Left cardiac atrium (tissue), 4 donors: ENCODE results near the gene CACNA2D3. TPM values are rescaled to one million over a fixed set of nuclear protein-coding genes. Genes with fewer than 3 reads are reported as not detected.

Experiments used
- ATAC-seq, 2 donors: fragments of 200-7000 bp; cut with Tn5 transposase; one replicate each; pipeline ENCODE4 v1.9.1; 2020; ENCODE audit warnings: mild to moderate bottlenecking in 2 of 2, moderate library complexity in 2 of 2
- DNase-seq: peaks from one replicate; pipeline ENCODE4 v3.0.0-alpha.2; 2020
- intact Hi-C, 2 donors: fragments of 100-400 bp; cut with DNase I; formaldehyde crosslinking; loops; one replicate each; pipeline versions ENCODE4 v1.14.1 to v1.15.1; 2022 to 2023
- total RNA-seq, 2 donors: library from RNA; stranded (reverse); fragmentation: NEBNext Ultra II Directional; extraction: Animal tissue kit (Norgen Biotek cat#: 25700); gene quantifications; one replicate each; pipeline ENCODE4 v1.2.1, GENCODE V29; 2021
- donor health status: DM: no; HTN: yes; CAD: no.
- donor health status: DM: no; HTN: yes; CAD: no; lungs with severe emphysema.
- donor health status: DM: yes; HTN: yes; CAD: no.
- donor health status: Dilated cardiomyopathy.

The CACNA2D3 gene
- total RNA-seq, 2 donors from 2014 or later = 17.3 to 24.2 TPM

DNA sequence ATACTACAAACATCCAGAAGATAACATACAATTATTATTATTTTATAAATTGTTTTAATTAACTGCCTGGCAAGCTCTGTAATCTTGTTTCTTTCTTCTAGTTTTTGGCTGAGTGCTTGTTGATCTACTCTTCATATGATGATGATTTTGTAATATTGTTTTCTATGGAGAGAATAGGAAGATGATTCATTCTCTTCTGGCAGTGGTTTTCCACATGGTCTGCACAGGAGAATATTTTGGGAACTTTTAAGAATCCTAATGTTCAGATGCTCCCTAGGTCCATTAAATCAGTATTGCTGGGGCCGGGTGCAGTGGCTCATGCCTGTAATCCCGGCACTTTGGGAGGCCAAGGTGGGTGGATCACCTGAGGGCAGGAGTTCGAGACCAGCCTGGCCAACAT, 37.6 kb downstream of the CACNA2D3 start:
- DNase-seq (no peak), ATAC-seq (peak in 1 of 2 donors; percentile 61)
- intact Hi-C loops = no loop called here

DNA sequence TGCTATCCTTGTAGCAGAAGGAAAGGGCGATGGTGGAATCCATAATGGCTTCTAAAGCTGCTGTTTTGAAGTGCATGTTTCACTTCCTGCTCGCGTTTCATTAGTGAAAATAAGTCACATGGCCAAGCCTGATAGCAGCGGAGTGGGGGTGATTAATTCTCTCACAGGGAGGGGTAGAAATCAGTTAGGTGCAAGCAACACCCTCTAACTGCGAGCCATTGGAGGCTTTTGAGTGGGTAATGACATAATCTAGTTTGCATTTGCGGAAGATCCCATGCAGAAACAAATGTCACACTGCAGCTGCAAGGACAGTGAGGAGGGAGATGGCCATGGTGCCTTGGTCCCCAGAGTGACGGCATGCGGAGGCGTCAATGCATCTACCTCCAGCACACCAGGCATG, 41.1 kb downstream of the CACNA2D3 start:
- intact Hi-C loops = no loop called here
- DNase-seq (no peak), ATAC-seq (no peak)

DNA sequence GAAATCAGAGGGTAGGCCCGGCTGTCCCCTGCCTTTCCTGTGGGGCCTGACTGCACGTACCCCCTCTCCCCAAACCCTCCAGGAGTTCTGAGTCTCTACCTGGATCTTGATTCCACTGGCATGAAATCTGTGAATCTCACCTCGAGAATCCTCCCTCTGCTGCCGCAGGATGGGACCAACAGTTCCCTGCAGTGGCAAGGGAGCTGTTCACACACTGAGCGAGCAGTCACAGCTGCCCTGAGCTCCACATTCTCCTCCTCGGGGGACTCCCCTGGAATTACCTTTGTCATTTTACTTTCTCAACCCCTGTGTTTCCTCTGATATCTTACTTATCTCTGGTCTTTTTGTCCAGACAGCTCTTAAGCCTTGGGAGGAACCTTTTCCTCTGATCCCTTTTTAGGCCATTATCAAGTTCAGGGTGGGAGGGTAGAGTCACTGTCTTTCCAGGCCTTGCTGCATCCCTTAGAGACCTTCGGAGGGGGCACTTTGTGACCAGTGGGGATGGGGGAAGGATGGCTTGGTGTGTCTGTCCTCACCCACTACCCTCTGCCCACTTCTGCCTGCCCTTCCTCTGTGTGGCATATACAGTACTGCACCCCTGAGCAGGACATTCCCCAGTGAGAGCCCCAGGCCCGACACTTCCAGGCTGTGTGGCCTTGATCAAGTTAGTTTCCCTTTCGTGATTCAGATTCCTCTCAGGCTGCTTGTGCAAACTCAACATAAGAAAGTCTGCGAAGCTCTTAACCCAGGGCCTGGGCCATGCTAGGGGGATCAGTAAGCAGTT, 42.0 kb downstream of the CACNA2D3 start:
- no peak for ATAC-seq
- intact Hi-C loops = no loop called here
- DNase-seq = no peak

DNA sequence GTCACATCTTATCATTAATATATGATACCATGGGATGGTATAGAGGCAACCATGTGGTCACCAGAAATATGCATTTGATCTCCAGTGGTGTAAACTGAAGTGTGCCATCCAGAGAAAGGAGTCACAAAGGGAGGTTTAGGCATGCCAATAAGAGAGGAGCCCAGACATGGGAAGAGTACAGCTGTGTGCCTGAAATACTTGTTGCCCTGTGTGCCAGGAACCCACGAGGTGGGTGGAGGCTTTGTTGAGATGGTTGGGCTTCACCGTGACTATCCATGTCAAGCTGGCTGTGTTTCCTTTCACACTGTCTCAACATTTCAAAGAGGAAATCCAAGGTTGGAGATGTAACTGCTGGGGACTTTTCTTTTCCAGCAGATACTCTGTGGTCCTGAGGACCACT, 43.5 kb downstream of the CACNA2D3 start:
- intact Hi-C loops = no loop called here
- DNase-seq = no peak
- ATAC-seq = no peak

DNA sequence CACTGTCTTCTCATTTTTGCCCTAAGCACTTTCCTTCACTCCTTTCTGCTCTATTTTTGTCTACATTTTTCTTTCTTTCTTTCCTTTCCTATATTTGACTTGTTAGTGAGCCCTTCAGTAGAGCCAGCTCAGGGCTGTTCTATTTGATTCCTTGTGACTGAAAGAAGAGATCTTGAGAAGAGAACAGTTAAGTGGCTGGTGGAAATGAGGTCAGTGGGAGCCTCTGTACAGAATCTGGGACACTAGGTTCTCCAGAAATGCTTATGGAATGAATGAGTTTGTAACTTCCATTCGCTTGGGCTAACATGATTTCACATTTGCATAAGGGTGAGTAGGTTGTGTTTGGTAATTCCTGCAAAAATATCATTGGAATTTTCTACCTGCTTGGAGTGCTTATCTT, 45.6 kb downstream of the CACNA2D3 start:
- intact Hi-C loops = no loop called here
- DNase-seq = no peak
- no peak for ATAC-seq

DNA sequence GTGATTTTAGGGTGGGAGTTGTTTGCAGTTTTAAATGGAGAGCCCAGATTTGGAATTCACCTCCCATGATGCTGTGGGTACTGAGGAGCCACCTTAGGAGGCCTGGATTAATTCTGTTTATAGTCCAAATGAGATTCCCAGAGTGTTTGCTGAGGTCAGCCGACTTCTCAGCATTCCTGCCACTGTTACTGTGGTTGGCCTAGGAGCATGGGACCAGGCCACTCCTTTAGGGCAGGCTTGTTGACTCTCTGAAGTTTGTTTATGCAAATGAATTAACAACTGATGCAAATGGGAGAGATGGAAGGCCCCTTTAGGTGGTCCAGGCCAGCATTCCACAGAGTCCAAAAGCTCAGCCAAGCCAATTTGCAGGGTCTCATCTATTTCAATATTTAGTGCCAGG, 46.1 kb downstream of the CACNA2D3 start:
- DNase-seq (no peak), ATAC-seq (no peak)
- intact Hi-C loops = no loop called here

DNA sequence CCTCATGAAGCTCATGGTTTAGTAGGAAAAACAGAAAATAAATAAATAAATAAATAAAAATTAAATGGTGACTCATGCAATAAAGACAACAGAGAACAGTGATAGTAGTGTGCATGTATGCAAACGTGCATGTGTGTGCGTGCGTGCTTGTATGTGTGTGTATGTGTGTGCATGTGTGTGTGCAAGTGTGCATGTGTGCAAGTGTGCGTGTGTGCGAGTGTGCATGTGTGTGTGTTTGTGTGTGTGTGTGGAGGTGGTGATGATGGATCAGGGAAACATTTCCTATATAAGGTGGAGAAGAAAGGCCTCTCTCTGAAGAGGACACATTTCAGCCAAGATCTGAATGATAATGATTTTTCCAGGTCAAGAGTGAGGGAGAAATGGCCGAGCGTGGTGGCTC, 47.2 kb downstream of the CACNA2D3 start:
- DNase-seq = no peak
- intact Hi-C loops = no loop called here

DNA sequence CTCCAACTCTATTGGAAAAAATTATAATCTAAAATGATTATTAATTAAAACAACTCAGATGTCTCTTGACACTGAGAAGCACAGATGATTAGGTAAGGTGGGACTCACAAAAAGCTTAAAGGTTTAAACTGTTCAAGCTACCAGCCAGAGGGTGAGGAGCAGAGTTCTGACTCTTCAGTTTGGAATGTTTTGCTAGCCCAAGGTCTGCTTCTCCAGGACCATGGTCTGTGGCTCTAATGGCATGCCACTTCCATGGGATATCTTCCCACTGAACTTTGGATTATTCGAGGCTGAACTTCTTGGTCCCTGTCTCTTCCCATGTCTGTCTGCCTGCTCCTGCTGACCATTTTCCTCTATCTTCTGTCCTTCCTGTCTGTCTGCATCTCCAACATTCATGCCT, 49.2 kb downstream of the CACNA2D3 start:
- no peak for DNase-seq
- no peak for ATAC-seq
- intact Hi-C loops = no loop called here

More for the DNA sequence above, 47.2 kb downstream of the CACNA2D3 start:
- ATAC-seq = no peak

DNA sequence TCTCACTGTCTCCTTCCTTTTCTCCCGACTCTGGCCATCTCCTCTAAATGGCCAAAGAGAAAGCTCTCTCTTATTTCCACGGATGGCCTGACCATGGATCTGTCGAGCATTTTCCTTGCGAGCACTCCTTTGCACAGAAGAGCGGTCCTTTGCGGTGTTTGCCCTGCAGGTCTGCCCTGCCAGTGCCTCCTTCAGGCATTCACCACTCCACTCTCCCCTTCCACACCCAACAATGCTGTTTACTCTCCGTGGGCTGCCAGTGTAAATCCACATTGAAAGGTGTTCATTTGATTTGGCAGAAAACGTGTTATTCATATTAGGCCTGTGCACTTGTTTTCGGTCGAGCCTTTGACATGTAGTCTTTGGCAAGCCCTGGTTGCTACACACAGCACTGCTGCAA, 49.6 kb downstream of the CACNA2D3 start:
- intact Hi-C loops = no loop called here
- ATAC-seq = no peak
- DNase-seq = no peak

DNA sequence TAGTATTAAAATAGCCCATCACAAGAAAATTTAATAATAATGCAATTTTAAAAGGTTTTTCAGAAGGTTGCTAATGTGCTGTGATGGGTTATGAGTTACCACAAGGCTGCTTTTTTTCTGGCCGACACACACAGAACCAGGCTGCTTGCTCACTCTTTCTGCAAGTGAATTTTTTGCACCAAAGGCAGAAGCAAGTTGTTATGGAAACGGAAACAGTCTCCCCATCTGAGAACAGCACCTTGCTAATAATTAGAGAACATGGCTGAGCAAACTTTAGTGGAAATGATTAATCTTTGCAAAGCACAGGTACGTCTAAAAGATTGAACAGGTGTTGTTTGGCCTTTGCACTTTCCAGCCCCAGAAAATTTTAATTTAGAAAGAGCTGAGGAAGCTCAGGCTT, 51.0 kb downstream of the CACNA2D3 start:
- no peak for ATAC-seq
- no peak for DNase-seq
- intact Hi-C loops = no loop called here

DNA sequence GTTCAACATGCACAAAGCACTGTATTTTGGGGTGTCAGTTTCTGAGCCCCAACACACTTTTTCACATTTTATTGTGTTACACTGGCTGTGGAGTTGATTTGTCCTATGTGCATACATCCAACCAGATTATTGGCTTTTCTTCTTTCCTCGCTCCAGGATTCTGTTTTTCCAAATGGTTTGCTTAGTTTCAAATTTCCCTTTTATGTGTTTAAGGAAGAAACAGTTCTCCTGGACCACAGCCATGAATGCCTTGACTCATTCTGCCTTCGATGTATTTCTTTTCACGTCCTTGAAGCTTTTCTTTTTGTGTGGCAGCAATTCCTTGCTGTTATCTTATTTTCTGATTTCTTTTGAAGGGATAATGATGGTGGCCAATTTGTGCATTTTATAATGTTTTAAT, 53.8 kb downstream of the CACNA2D3 start:
- DNase-seq (no peak), ATAC-seq (no peak)
- intact Hi-C loops = no loop called here

DNA sequence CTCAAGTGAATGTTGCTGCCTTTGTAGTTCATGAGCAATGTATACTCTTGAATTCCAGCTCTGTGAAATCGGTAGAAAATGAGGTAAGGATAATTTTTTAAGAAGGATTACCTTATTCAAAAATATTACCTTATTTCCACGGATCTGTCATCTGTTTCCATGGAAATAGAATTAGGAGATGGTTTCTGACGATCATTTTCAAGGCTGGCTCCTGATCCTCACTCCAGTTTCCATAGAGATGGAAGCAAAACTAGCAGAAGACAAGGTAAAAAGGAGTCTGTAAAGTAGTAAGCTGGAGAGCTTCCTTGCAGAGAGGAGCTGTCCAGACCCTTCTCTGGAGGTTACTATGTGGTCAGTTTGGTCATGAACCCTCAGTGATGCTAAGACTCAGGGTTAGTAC, 55.5 kb downstream of the CACNA2D3 start:
- intact Hi-C loops = no loop called here
- no peak for ATAC-seq
- DNase-seq = no peak

DNA sequence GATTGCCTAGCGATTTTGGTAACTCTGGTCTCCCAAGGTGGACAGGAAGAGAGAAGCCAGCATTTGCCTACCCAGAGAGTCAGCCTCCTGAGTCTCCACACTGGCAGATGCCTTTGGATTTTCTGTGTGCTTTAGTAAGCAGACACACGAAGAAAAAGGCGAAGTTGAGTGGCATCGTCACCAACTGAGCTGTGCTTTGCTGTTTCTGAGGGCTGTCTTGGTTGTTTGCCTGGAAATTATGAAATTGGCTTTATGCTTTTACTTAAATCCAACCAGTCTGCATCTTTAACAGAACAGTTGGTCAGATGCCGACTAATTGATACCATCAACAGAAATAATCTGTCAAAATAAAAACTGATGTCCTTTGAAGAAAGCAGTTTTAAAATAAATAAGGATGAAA, 56.0 kb downstream of the CACNA2D3 start:
- no peak for DNase-seq
- intact Hi-C loops = no loop called here
- ATAC-seq = no peak

DNA sequence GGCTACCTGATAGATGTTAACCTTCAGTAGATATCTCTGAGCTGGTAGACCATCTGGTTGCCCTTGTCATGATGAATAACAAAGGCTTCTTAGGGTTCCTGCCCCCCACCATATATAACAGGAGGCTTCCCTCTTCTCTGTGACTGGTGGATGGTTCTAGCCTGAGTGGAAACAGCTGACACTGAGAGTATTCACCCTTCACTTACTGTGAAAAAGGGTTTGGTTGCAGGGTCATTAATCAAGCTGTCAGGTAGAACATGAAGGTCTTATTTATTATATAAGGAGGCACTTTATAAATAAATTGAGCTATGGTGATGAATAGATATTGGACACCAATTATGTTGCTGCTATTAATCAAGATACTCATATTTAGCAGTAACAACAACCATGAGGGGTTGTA, 58.6 kb downstream of the CACNA2D3 start:
- intact Hi-C loops = no loop called here
- DNase-seq (no peak), ATAC-seq (no peak)

DNA sequence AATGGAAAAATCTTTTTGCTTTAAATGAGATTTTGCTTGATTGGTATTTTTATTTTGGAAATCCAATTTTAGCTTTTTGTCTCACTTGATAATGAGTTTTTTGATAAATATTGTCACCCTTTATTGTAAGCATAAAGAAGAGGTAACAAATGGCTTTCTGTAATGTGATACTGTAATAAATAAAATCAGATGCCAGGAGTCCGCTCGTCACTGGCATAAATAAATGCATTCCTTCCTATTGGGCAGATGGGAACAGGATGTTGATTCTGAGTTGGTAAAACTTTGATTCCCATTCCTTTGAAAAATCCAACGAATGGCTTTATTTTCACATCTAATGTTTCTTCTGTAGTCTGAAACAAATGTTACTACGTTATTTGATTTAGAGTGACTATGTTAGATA, 59.9 kb downstream of the CACNA2D3 start:
- no peak for DNase-seq
- intact Hi-C loops = no loop called here
- ATAC-seq = no peak

DNA sequence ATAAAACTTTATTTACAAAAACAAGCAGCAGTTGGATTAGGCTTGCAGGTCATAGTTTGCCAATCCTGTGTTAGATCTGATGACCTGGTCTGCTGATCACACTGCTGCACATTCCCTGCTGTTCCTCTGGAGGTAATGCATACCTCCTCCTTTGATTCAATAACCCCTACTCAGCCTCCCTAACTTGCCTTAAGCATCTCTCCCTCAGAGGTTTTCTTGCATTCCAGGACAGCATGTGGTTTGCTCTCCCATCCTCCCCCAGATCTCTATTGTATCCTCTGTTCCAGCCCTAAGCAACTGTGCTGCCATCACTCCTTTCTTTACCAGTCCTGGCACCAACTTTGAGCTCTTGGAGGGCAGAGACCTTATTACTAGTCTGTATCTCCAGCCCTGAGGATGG, 63.4 kb downstream of the CACNA2D3 start:
- no peak for DNase-seq
- ATAC-seq = no peak

DNA sequence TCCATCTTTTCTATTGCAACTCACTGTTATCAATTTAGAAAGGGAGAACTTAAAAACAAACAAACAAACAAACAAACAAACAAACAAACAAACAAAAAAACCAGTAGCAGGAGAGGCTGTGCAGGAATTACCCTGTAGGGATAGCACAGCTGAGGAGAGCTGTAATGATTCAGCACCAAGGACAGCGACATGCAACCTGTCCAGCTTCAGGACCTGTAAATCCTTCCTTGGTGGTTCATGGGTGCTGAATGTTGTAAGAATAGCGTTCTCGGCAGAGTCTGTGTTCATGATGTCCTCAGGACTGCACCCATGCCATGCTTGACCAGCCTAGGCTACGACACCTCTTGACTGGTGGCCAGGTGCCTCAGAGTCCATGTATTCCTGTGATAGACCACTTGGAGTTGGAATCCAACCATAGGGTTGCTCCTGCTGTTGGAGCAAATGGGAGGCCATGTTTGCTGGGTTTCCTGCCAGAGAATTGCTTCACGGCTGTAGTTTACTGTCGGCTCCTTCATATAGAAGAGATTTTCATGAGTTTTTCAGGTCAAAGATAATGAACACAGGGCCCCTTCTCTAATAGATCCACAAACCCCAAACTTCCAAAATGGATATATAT, 65.9 kb downstream of the CACNA2D3 start:
- ATAC-seq = peak; percentile 65 to 74
- DNase-seq = peak; percentile 46
- intact Hi-C loops = no loop called here

More for the DNA sequence above, 63.4 kb downstream of the CACNA2D3 start:
- intact Hi-C loops = no loop called here

DNA sequence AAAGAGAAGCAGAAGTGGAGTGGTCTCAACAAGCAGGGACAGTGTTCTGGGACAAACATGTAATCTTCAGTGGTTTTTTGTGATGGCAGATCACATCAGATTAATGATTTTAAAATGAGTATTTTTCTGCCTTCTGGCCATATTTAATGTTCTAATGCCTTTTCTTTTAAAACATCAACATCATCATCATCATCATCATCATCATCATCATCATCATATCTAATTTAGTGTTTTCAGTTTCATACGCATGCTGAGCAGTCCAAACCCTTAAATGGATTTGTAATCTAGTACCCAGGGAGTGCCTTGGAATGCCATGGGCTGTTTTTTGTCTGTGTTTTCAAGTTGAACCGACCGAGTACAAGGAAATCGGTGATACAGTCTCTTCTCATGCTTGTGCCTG, 68.9 kb downstream of the CACNA2D3 start:
- intact Hi-C loops = no loop called here
- ATAC-seq = no peak

DNA sequence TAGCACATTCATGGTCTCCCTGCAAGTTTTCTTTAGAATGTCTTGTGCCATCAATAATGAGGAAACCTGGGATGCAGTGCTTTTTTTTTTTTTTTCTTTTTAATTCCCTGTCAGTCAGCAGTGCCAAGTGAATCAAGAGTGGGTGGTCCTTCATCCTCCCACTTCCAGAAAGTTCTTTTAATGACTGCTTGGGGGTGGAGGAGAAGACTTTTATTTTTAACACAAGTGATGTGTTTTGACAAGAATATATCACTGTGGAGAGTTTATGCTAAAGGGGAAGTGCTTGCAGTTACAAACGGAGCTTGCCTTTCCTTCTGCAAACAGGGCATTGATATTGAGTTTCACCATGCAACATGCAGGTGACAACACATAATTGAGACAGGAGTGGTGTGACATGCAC, 69.7 kb downstream of the CACNA2D3 start:
- intact Hi-C loops = no loop called here
- ATAC-seq = no peak

More for the DNA sequence above, 68.9 kb downstream of the CACNA2D3 start:
- no peak for DNase-seq

DNA sequence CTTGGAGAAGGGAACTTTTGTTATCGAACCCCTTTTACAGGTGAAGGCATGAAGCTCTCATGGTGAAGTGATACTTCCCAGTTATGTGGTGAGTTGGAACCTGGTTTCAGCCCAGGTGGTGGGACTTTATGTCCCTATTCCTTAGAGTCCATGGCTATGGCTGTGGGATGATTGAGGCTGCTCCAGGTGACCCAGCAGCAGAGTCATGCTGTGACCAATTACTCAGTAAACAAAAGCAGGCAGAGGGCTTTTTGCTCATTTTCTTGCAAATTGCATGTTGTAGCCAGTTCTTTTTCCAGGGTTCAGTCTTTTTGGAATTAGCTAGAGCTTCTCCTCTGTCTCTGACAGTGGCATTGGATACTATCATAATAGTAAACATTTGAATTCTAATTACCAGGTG, 70.7 kb downstream of the CACNA2D3 start:
- intact Hi-C loops = no loop called here
- DNase-seq (no peak), ATAC-seq (no peak)

More for the DNA sequence above, 69.7 kb downstream of the CACNA2D3 start:
- no peak for DNase-seq

DNA sequence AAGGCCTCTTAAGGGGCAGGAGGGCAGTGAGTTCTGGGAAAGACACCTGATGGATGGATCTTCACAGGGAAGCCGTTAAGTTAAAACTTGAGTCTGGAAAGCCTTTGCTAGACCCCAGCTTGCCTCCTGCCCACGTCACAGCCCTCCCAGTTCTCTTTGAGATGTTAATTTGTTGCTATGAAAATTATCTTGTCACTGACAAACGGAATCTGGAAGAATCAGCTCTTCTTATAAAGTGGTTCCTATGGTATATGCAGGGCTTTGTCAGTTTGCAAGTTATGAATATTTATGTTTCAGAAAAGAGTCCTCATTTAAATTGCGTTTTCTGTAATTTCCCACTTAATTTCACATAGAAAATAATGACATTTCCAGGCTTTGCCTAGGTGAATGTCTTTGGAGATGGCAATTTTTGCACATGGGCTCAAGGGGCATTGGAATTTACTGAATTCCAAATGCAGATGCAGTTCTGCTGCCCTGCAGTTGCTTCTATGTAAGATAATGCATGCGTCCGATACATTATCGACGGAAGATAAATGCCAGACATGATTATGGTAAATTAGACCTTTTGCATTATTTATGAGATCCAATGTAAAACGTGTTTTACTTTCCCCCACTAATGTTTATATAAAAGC, 74.1 kb downstream of the CACNA2D3 start:
- intact Hi-C loops = no loop called here
- no peak for DNase-seq
- no peak for ATAC-seq
